Naive B cell (primary cell): ENCODE results near the gene ADAMTS17. TPM values are rescaled to one million over a fixed set of nuclear protein-coding genes. Genes with fewer than 3 reads are reported as not detected.
A peak's percentile ranks its signal among the peaks of the same experiment; 100 is the strongest.

Source experiments
- ATAC-seq, 2 donors: fragments of 150-1000 bp; cut with Tn5 transposase; 2 replicates each; pipeline ENCODE4 v1.10.0; 2021; ENCODE audit warnings: low read depth in 2 of 2, mild to moderate bottlenecking in 2 of 2, moderate library complexity in 2 of 2
- DNase-seq: peaks from one replicate; pipeline ENCODE4 v3.0.0; 2022
- H3K27ac Mint-ChIP-seq, 6 donors: one replicate each; pipeline ENCODE4 v1.8.0; 2020 to 2022; ENCODE audit warnings: mild to moderate bottlenecking in 6 of 6, mixed read lengths in 6 of 6, moderate library complexity in 5 of 6, inconsistent platforms in 2 of 6
- H3K27me3 Mint-ChIP-seq, 3 donors: one replicate each; pipeline ENCODE4 v1.8.0; 2021 to 2022; ENCODE audit warnings: mixed read lengths in 3 of 3, mild to moderate bottlenecking in 1 of 3
- H3K36me3 Mint-ChIP-seq, 2 donors: one replicate each; pipeline ENCODE4 v1.8.0; 2020 to 2022; ENCODE audit warnings: mixed read lengths in 2 of 2, inconsistent platforms in 1 of 2, mild to moderate bottlenecking in 1 of 2
- H3K4me1 Mint-ChIP-seq, 3 donors: one replicate each; pipeline ENCODE4 v1.8.0; 2020 to 2022; ENCODE audit warnings: mixed read lengths in 3 of 3, inconsistent platforms in 1 of 3, mild to moderate bottlenecking in 1 of 3, moderate library complexity in 1 of 3
- H3K4me3 Mint-ChIP-seq, 8 donors: one replicate each; pipeline ENCODE4 v1.8.0; 2020 to 2022; ENCODE audit warnings: mild to moderate bottlenecking in 8 of 8, mixed read lengths in 8 of 8, moderate library complexity in 8 of 8, inconsistent platforms in 2 of 8
- H3K9me3 Mint-ChIP-seq, 7 donors: one replicate each; pipeline ENCODE4 v1.8.0; 2020 to 2022; ENCODE audit warnings: mixed read lengths in 7 of 7, mild to moderate bottlenecking in 5 of 7, inconsistent platforms in 2 of 7, moderate library complexity in 1 of 7
- polyA plus RNA-seq, 6 donors: library from polyadenylated mRNA; unstranded; fragments of 300-500 nt; fragmentation: Illumina TruSeq; gene quantifications; one replicate each; pipeline ENCODE4 v1.2.3, GENCODE V29; 2021; ENCODE audit warnings: low read depth in 6 of 6

ADAMTS17 gene
- polyA plus RNA-seq, 6 donors from 2014 or later, result not detected

- H3K9me3 Mint-ChIP-seq, result peaks cover 0 to 5% (median 3%) of the 10 kb centered on the region in 7 donors
- H3K4me1 Mint-ChIP-seq, result no peaks in the 10 kb centered on the region
- DNase-seq (no peak), ATAC-seq (no peak)
- H3K27me3 Mint-ChIP-seq, result peaks cover 4 to 9% (median 5%) of the 10 kb centered on the region in 3 donors
- no peak overlapping the region for H3K27ac Mint-ChIP-seq
- H3K36me3 Mint-ChIP-seq, result no peaks in the 10 kb centered on the region
- H3K4me3 Mint-ChIP-seq, result no peak overlapping the region
These were observed 237.9 kb downstream of the ADAMTS17 start for GRCh38 chr15:100103828-100104227.

- Mint-ChIP-seq H3K4me3 (no peak overlapping the region), H3K4me1 (no peaks in the 10 kb centered on the region), H3K36me3 (no peaks in the 10 kb centered on the region), H3K27ac (no peak overlapping the region), H3K9me3 (peaks cover 0 to 5% (median 3%) of the 10 kb centered on the region in 7 donors), H3K27me3 (peaks cover 4 to 9% (median 5%) of the 10 kb centered on the region in 3 donors)
- ATAC-seq (no peak), DNase-seq (no peak)
These were observed 240.2 kb downstream of the ADAMTS17 start for GRCh38 chr15:100101426-100102089.

- DNase-seq, result no peak
- Mint-ChIP-seq H3K27me3 (peaks cover 4 to 9% (median 5%) of the 10 kb centered on the region in 3 donors), H3K27ac (no peak overlapping the region), H3K4me1 (no peaks in the 10 kb centered on the region), H3K9me3 (peaks cover 0 to 5% (median 2%) of the 10 kb centered on the region in 7 donors), H3K4me3 (peak overlapping the region in 1 of 8 donors; percentile 6), H3K36me3 (no peaks in the 10 kb centered on the region)
- ATAC-seq, result no peak
These were observed 240.8 kb downstream of the ADAMTS17 start for GRCh38 chr15:100100926-100101325.

- H3K36me3 Mint-ChIP-seq, result no peaks in the 10 kb centered on the region
- ATAC-seq (no peak), DNase-seq (no peak)
- H3K4me1 Mint-ChIP-seq, result no peaks in the 10 kb centered on the region
- H3K4me3 Mint-ChIP-seq, result no peak overlapping the region
- H3K27ac Mint-ChIP-seq, result no peak overlapping the region
- H3K9me3 Mint-ChIP-seq, result peaks cover 0 to 5% (median 2%) of the 10 kb centered on the region in 7 donors
- H3K27me3 Mint-ChIP-seq, result peaks cover 0 to 9% (median 4%) of the 10 kb centered on the region in 3 donors
These were observed 241.8 kb downstream of the ADAMTS17 start for GRCh38 chr15:100099976-100100375.

- ATAC-seq (no peak), DNase-seq (no peak)
- no peaks in the 10 kb centered on the region for H3K4me1 Mint-ChIP-seq
- H3K36me3 Mint-ChIP-seq, result no peaks in the 10 kb centered on the region
- no peak overlapping the region for H3K27ac Mint-ChIP-seq
- H3K27me3 Mint-ChIP-seq, result peaks cover 0 to 9% (median 4%) of the 10 kb centered on the region in 3 donors
- no peak overlapping the region for H3K4me3 Mint-ChIP-seq
- peaks cover 0 to 5% (median 2%) of the 10 kb centered on the region in 7 donors for H3K9me3 Mint-ChIP-seq
These were observed 243.1 kb downstream of the ADAMTS17 start for GRCh38 chr15:100098705-100099104.

GRCh38 chr15:100097342-100098127, 244.2 kb downstream of the ADAMTS17 start:
- Mint-ChIP-seq H3K27ac (no peak overlapping the region), H3K9me3 (peaks cover 0 to 5% (median 2%) of the 10 kb centered on the region in 7 donors), H3K4me1 (no peaks in the 10 kb centered on the region), H3K27me3 (peaks cover 0 to 9% (median 4%) of the 10 kb centered on the region in 3 donors), H3K4me3 (no peak overlapping the region), H3K36me3 (no peaks in the 10 kb centered on the region)
- DNase-seq, result no peak
- ATAC-seq, result no peak

GRCh38 chr15:100096700-100097099, 245.1 kb downstream of the ADAMTS17 start:
- Mint-ChIP-seq H3K4me1 (no peaks in the 10 kb centered on the region), H3K27ac (no peak overlapping the region), H3K4me3 (no peak overlapping the region), H3K36me3 (no peaks in the 10 kb centered on the region), H3K27me3 (peaks cover 0 to 9% (median 4%) of the 10 kb centered on the region in 3 donors), H3K9me3 (peaks cover 0 to 5% (median 2%) of the 10 kb centered on the region in 7 donors)
- no peak for DNase-seq
- no peak for ATAC-seq

GRCh38 chr15:100096248-100096600, 245.6 kb downstream of the ADAMTS17 start:
- H3K27ac Mint-ChIP-seq, result no peak overlapping the region
- peaks cover 0 to 8% (median 4%) of the 10 kb centered on the region in 3 donors for H3K27me3 Mint-ChIP-seq
- DNase-seq, result no peak
- H3K9me3 Mint-ChIP-seq, result peaks cover 0 to 4% (median 2%) of the 10 kb centered on the region in 7 donors
- no peaks in the 10 kb centered on the region for H3K36me3 Mint-ChIP-seq
- H3K4me1 Mint-ChIP-seq, result no peaks in the 10 kb centered on the region
- no peak overlapping the region for H3K4me3 Mint-ChIP-seq
- no peak for ATAC-seq

- peaks cover 0 to 1% (median 0%) of the 10 kb centered on the region in 7 donors for H3K9me3 Mint-ChIP-seq
- no peak for ATAC-seq
These were observed 246.1 kb downstream of the ADAMTS17 start for GRCh38 chr15:100095541-100096247.

GRCh38 chr15:100094127-100094510, 247.7 kb downstream of the ADAMTS17 start:
- Mint-ChIP-seq H3K36me3 (no peaks in the 10 kb centered on the region), H3K27ac (peak overlapping the region in 1 of 6 donors; percentile 70)
- ATAC-seq, result no peak

More at GRCh38 chr15:100095541-100096247, 246.1 kb downstream of the ADAMTS17 start:
- no peak overlapping the region for H3K27ac Mint-ChIP-seq
- H3K4me1 Mint-ChIP-seq, result no peaks in the 10 kb centered on the region
- no peak overlapping the region for H3K4me3 Mint-ChIP-seq
- no peak for DNase-seq
- H3K27me3 Mint-ChIP-seq, result peaks cover 0 to 4% (median 2%) of the 10 kb centered on the region in 3 donors
- H3K36me3 Mint-ChIP-seq, result no peaks in the 10 kb centered on the region

GRCh38 chr15:100093211-100094126, 248.3 kb downstream of the ADAMTS17 start:
- Mint-ChIP-seq H3K27me3 (no peaks in the 10 kb centered on the region), H3K9me3 (peaks cover 0 to 4% (median 0%) of the 10 kb centered on the region in 7 donors), H3K4me1 (no peaks in the 10 kb centered on the region), H3K4me3 (no peak overlapping the region), H3K27ac (no peak overlapping the region), H3K36me3 (no peaks in the 10 kb centered on the region)
- DNase-seq (no peak), ATAC-seq (no peak)

More at GRCh38 chr15:100094127-100094510, 247.7 kb downstream of the ADAMTS17 start:
- H3K27me3 Mint-ChIP-seq, result no peaks in the 10 kb centered on the region
- peaks cover 0 to 4% (median 0%) of the 10 kb centered on the region in 7 donors for H3K9me3 Mint-ChIP-seq
- DNase-seq, result no peak
- H3K4me3 Mint-ChIP-seq, result no peak overlapping the region
- H3K4me1 Mint-ChIP-seq, result no peaks in the 10 kb centered on the region

- no peaks in the 10 kb centered on the region for H3K4me1 Mint-ChIP-seq
- no peaks in the 10 kb centered on the region for H3K27me3 Mint-ChIP-seq
- H3K36me3 Mint-ChIP-seq, result no peaks in the 10 kb centered on the region
- no peak for ATAC-seq
- peaks cover 0 to 9% (median under 1%) of the 10 kb centered on the region in 7 donors for H3K9me3 Mint-ChIP-seq
- no peak overlapping the region for H3K27ac Mint-ChIP-seq
- no peak for DNase-seq
- H3K4me3 Mint-ChIP-seq, result no peak overlapping the region
These were observed 249.7 kb downstream of the ADAMTS17 start for GRCh38 chr15:100092034-100092433.
